Hematopoietic multipotent progenitor cell treated with erythropoietin and hydrocortisone succinate and interleukin-3 and kit ligand, for 4 days (in vitro differentiated cells): ENCODE results near the gene PDE10A.

ENCODE experiments used
- DNase-seq: peaks from one replicate; pipeline ENCODE4 v3.0.0-alpha.2; 2015

PDE10A gene

GRCh38 chr6:165677091-165677490 is 14.1 kb upstream of the PDE10A start:
- no peak for DNase-seq

- no peak for DNase-seq
Observed at GRCh38 chr6:165676435-165677068, 13.5 kb upstream of the PDE10A start.

- no peak for DNase-seq
Observed at GRCh38 chr6:165675120-165675519, 12.1 kb upstream of the PDE10A start.

- no peak for DNase-seq
Observed at GRCh38 chr6:165674155-165675029, 11.4 kb upstream of the PDE10A start.

GRCh38 chr6:165671222-165671768 is 8.3 kb upstream of the PDE10A start:
- no peak for DNase-seq

- DNase-seq: no peak
Observed at GRCh38 chr6:165668951-165669350, 5.9 kb upstream of the PDE10A start.

GRCh38 chr6:165665384-165665672 is 2.3 kb upstream of the PDE10A start:
- DNase-seq: no peak

- no peak for DNase-seq
Observed at GRCh38 chr6:165664559-165665383, 1.7 kb upstream of the PDE10A start.

GRCh38 chr6:165663736-165664558 is 906 bp upstream of the PDE10A start:
- peak; percentile 32 for DNase-seq

GRCh38 chr6:165663377-165663735 is 315 bp upstream of the PDE10A start:
- peak; percentile 15 for DNase-seq

GRCh38 chr6:165662041-165662748 is 846 bp downstream of the PDE10A start:
- peak; percentile 45 for DNase-seq

GRCh38 chr6:165661664-165662025 is 1.4 kb downstream of the PDE10A start:
- no peak for DNase-seq

GRCh38 chr6:165660857-165661663 is 2.0 kb downstream of the PDE10A start:
- DNase-seq: no peak

- no peak for DNase-seq
Observed at GRCh38 chr6:165659945-165660856, 2.8 kb downstream of the PDE10A start.

GRCh38 chr6:165658395-165659058 is 4.5 kb downstream of the PDE10A start:
- no peak for DNase-seq

- no peak for DNase-seq
Observed at GRCh38 chr6:165657325-165657680, 5.7 kb downstream of the PDE10A start.

GRCh38 chr6:165656581-165657324 is 6.3 kb downstream of the PDE10A start:
- no peak for DNase-seq

- no peak for DNase-seq
Observed at GRCh38 chr6:165655191-165655590, 7.8 kb downstream of the PDE10A start.

- no peak for DNase-seq
Observed at GRCh38 chr6:165654144-165654543, 8.9 kb downstream of the PDE10A start.
